GM19372 (cell line): ENCODE measurements around the gene NELFA.

Experiments
- ATAC-seq: cut with Tn5 transposase; IDR thresholded peaks from one replicate; pipeline ENCODE4 v1.9.1; 2021; ENCODE audit warnings: mild to moderate bottlenecking, low read depth, moderate library complexity; ENCODE audit not compliant: unreplicated experiment

Gene NELFA

GRCh38 chr4:1945124-1945895, 63.5 kb downstream of the NELFA start:
- ATAC-seq = no peak

- ATAC-seq = no peak
Measured at GRCh38 chr4:1943928-1944327, 64.8 kb downstream of the NELFA start.

GRCh38 chr4:1940566-1940965, 68.2 kb downstream of the NELFA start:
- ATAC-seq = no peak

GRCh38 chr4:1939664-1940509, 68.9 kb downstream of the NELFA start:
- ATAC-seq = no peak

- ATAC-seq = no peak
Measured at GRCh38 chr4:1938027-1938426, 70.7 kb downstream of the NELFA start.

- ATAC-seq = no peak
Measured at GRCh38 chr4:1937550-1937949, 71.2 kb downstream of the NELFA start.

GRCh38 chr4:1933700-1934099, 75.1 kb downstream of the NELFA start:
- ATAC-seq = no peak

- ATAC-seq = no peak
Measured at GRCh38 chr4:1932736-1933135, 76.0 kb downstream of the NELFA start.
